GM23248 (cell line): Measurements from ENCODE around the gene BOLL.

Source experiments
- EZH2 ChIP-seq: fragments of 200-600 bp; sonication (generic); IDR thresholded peaks from 2 replicates; pipeline ENCODE4 v1.6.1; 2018; ENCODE audit warnings: antibody characterized with exemption, mild to moderate bottlenecking; ENCODE audit not compliant: insufficient read depth, poor library complexity, severe bottlenecking
- EZH2phosphoT487 ChIP-seq: fragments of 200-600 bp; sonication (generic); IDR thresholded peaks from 2 replicates; pipeline ENCODE4 v1.6.1; 2018; ENCODE audit warnings: antibody characterized with exemption, moderate library complexity, mild to moderate bottlenecking, low read depth; ENCODE audit not compliant: insufficient read depth

DNA sequence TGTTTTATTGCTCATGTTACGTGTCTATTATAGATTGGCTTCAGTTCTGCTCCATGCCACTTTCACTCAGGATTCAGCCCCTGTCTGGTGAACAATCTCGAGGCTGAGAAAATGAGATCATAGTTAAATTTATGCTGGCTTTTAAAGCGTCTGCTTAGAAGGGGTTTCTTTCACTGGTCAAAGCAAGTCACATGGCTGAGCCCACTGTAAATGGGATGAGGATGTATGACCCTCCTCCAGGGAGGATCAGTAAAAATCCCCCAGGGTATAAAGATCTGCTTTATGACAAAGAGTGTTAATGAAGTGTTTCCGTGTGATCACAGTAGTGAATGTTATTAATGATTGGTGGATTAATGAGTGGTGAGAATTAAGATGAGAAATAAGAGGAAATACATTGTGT, 13.1 kb upstream of the BOLL start:
- no peak for TF ChIP-seq EZH2
- TF ChIP-seq EZH2phosphoT487: no peak
